HepG2 (cell line): ENCODE measurements around the gene HEXA. TPM values are rescaled to one million over a fixed set of nuclear protein-coding genes. Genes with fewer than 3 reads are reported as not detected.
A peak's percentile ranks its signal among the peaks of the same experiment; 100 is the strongest.

Source experiments
- ETV5 ChIP-seq: IDR thresholded peaks from 2 replicates; pipeline ENCODE4 v1.6.1; 2018; ENCODE audit warnings: missing biosample characterization, missing genetic modification reagents, inconsistent platforms, borderline replicate concordance
- LCORL ChIP-seq, 2 experiments: fragments of 450-650 bp in 1 of 2; sonication (generic) in 1 of 2; formaldehyde crosslinking in 1 of 2; IDR thresholded peaks; 2 replicates each; pipeline versions ENCODE4 v1.5.0 to v1.6.1; 2017 to 2020; ENCODE audit warnings: antibody characterized with exemption in 1 of 2, missing genetic modification reagents in 1 of 2
- NR2F1 ChIP-seq, 2 experiments: fragments of 450-650 bp in 1 of 2; formaldehyde crosslinking in 1 of 2; IDR thresholded peaks; 2 replicates each; pipeline versions ENCODE4 v1.5.0 to v1.6.1; 2016 to 2020; ENCODE audit warnings: mild to moderate bottlenecking in 1 of 2, missing compliant biosample characterization in 1 of 2, missing genetic modification reagents in 1 of 2, moderate library complexity in 1 of 2
- PHF21A ChIP-seq: sonication (generic); formaldehyde crosslinking; IDR thresholded peaks from 2 replicates; pipeline ENCODE4 v1.5.0; 2020; ENCODE audit warnings: mild to moderate bottlenecking, missing genetic modification reagents
- RARA ChIP-seq: IDR thresholded peaks from 2 replicates; pipeline ENCODE4 v1.6.1; 2016; ENCODE audit warnings: missing genetic modification reagents, missing compliant biosample characterization
- ZBTB38 ChIP-seq: sonication (generic); formaldehyde crosslinking; IDR thresholded peaks from 2 replicates; pipeline ENCODE4 v1.5.1; 2020; ENCODE audit warnings: mild to moderate bottlenecking, missing genetic modification reagents
- ZFP62 ChIP-seq: sonication (generic); formaldehyde crosslinking; IDR thresholded peaks from 2 replicates; pipeline ENCODE4 v1.4.0; 2020; ENCODE audit warnings: missing genetic modification reagents
- ZNF605 ChIP-seq: sonication (generic); formaldehyde crosslinking; IDR thresholded peaks from 2 replicates; pipeline ENCODE4 v1.8.0; 2022; ENCODE audit warnings: mild to moderate bottlenecking, missing genetic modification reagents
- ZSCAN12 ChIP-seq: sonication (generic); formaldehyde crosslinking; IDR thresholded peaks from 2 replicates; pipeline ENCODE4 v1.9.0; 2021; ENCODE audit warnings: mild to moderate bottlenecking, missing genetic modification reagents
- polyA plus RNA-seq, 8 experiments: library from polyadenylated mRNA; depleted of rRNA in 3 of 8; stranded (reverse) in 7 of 8; unstranded in 1 of 8; fragments of >200 nt; fragmentation: Illumina TruSeq in 4 of 8; extraction: Trizol in 4 of 8; gene quantifications; 2 replicates each; pipeline versions ENCODE4 v1.2.1 to v1.2.3, GENCODE V29; 2011 to 2016; ENCODE audit warnings: low read depth in 4 of 8, missing spikeins in 1 of 8, mixed read lengths in 1 of 8; ENCODE audit not compliant: insufficient read depth in 1 of 8
- total RNA-seq, 5 experiments: library from RNA; depleted of rRNA; stranded (reverse); fragments of >200 nt; fragmentation: Illumina TruSeq; extraction: Trizol; gene quantifications; 2 replicates each; pipeline ENCODE4 v1.2.3, GENCODE V29; 2016; ENCODE audit warnings: low read depth in 1 of 5
- TF ChIP-seq, protein P1 (sequence below): sonication (generic); formaldehyde crosslinking; IDR thresholded peaks from 2 replicates; pipeline ENCODE4 v1.9.0; 2021; ENCODE audit warnings: missing genetic modification reagents, borderline replicate concordance
- TF ChIP-seq, protein P2 (sequence below): sonication (generic); formaldehyde crosslinking; IDR thresholded peaks from 2 replicates; pipeline ENCODE4 v1.4.0; 2020; ENCODE audit warnings: missing genetic modification reagents, borderline replicate concordance
- TF ChIP-seq, protein P3 (sequence below): sonication (generic); formaldehyde crosslinking; IDR thresholded peaks from 2 replicates; pipeline ENCODE4 v1.5.1; 2020; ENCODE audit warnings: mild to moderate bottlenecking, missing genetic modification reagents, borderline replicate concordance
- TF ChIP-seq, protein P4 (sequence below): sonication (generic); formaldehyde crosslinking; IDR thresholded peaks from 2 replicates; pipeline ENCODE4 v1.5.1; 2020; ENCODE audit warnings: mild to moderate bottlenecking, missing genetic modification reagents, moderate library complexity

Gene HEXA
- total and polyA plus RNA-seq, 2 of the 13 experiments (the other 11 are each of a cell fraction or from before 2014, with no cell fraction given): 106 to 219 TPM

DNA sequence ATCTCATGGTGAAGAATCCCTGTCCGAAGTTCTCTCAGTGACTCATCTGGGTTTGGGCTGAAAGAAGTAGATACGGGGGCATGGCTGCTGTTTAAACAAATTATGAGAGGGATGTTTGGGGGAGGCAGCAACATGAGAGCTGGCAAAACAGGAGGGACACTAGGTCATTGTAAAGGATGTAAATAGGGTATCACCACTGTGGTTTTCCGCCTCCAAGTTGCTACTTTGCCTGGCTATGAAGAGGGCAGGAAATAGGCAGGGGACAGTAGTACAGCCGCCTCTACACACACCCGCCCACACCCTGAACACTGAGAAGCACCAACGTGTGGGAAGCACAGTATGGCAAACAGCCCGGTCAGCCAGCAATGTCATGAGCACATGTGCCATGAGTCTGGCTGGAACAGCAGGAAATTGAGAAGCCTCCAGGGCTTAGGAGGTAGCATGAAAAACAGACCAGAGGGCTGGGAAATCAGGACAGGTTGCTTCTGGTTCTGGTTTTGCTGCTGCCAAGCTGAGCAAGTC is 17.1 kb downstream of the HEXA start (continued):
- TF ChIP-seq, protein P1, sequence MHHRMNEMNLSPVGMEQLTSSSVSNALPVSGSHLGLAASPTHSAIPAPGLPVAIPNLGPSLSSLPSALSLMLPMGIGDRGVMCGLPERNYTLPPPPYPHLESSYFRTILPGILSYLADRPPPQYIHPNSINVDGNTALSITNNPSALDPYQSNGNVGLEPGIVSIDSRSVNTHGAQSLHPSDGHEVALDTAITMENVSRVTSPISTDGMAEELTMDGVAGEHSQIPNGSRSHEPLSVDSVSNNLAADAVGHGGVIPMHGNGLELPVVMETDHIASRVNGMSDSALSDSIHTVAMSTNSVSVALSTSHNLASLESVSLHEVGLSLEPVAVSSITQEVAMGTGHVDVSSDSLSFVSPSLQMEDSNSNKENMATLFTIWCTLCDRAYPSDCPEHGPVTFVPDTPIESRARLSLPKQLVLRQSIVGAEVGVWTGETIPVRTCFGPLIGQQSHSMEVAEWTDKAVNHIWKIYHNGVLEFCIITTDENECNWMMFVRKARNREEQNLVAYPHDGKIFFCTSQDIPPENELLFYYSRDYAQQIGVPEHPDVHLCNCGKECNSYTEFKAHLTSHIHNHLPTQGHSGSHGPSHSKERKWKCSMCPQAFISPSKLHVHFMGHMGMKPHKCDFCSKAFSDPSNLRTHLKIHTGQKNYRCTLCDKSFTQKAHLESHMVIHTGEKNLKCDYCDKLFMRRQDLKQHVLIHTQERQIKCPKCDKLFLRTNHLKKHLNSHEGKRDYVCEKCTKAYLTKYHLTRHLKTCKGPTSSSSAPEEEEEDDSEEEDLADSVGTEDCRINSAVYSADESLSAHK: no peak
- peak; percentile 29; the same call in 1 of the 2 replicates for TF ChIP-seq ETV5
- peak; percentile 52; the same call in 1 of the 2 replicates for TF ChIP-seq LCORL (IDR thresholded peaks at IDR 0.05)
- no peak for TF ChIP-seq LCORL (CRISPR knock-in tag; IDR thresholded peaks at IDR 0.05)
- no peak for TF ChIP-seq ZSCAN12 (CRISPR knock-in tag)
- no peak for TF ChIP-seq ZFP62 (CRISPR knock-in tag)
- TF ChIP-seq, protein P2, sequence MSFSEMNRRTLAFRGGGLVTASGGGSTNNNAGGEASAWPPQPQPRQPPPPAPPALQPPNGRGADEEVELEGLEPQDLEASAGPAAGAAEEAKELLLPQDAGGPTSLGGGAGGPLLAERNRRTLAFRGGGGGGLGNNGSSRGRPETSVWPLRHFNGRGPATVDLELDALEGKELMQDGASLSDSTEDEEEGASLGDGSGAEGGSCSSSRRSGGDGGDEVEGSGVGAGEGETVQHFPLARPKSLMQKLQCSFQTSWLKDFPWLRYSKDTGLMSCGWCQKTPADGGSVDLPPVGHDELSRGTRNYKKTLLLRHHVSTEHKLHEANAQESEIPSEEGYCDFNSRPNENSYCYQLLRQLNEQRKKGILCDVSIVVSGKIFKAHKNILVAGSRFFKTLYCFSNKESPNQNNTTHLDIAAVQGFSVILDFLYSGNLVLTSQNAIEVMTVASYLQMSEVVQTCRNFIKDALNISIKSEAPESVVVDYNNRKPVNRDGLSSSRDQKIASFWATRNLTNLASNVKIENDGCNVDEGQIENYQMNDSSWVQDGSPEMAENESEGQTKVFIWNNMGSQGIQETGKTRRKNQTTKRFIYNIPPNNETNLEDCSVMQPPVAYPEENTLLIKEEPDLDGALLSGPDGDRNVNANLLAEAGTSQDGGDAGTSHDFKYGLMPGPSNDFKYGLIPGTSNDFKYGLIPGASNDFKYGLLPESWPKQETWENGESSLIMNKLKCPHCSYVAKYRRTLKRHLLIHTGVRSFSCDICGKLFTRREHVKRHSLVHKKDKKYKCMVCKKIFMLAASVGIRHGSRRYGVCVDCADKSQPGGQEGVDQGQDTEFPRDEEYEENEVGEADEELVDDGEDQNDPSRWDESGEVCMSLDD (CRISPR knock-in tag): no peak
- TF ChIP-seq, protein P3, sequence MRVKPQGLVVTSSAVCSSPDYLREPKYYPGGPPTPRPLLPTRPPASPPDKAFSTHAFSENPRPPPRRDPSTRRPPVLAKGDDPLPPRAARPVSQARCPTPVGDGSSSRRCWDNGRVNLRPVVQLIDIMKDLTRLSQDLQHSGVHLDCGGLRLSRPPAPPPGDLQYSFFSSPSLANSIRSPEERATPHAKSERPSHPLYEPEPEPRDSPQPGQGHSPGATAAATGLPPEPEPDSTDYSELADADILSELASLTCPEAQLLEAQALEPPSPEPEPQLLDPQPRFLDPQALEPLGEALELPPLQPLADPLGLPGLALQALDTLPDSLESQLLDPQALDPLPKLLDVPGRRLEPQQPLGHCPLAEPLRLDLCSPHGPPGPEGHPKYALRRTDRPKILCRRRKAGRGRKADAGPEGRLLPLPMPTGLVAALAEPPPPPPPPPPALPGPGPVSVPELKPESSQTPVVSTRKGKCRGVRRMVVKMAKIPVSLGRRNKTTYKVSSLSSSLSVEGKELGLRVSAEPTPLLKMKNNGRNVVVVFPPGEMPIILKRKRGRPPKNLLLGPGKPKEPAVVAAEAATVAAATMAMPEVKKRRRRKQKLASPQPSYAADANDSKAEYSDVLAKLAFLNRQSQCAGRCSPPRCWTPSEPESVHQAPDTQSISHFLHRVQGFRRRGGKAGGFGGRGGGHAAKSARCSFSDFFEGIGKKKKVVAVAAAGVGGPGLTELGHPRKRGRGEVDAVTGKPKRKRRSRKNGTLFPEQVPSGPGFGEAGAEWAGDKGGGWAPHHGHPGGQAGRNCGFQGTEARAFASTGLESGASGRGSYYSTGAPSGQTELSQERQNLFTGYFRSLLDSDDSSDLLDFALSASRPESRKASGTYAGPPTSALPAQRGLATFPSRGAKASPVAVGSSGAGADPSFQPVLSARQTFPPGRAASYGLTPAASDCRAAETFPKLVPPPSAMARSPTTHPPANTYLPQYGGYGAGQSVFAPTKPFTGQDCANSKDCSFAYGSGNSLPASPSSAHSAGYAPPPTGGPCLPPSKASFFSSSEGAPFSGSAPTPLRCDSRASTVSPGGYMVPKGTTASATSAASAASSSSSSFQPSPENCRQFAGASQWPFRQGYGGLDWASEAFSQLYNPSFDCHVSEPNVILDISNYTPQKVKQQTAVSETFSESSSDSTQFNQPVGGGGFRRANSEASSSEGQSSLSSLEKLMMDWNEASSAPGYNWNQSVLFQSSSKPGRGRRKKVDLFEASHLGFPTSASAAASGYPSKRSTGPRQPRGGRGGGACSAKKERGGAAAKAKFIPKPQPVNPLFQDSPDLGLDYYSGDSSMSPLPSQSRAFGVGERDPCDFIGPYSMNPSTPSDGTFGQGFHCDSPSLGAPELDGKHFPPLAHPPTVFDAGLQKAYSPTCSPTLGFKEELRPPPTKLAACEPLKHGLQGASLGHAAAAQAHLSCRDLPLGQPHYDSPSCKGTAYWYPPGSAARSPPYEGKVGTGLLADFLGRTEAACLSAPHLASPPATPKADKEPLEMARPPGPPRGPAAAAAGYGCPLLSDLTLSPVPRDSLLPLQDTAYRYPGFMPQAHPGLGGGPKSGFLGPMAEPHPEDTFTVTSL (CRISPR knock-in tag): 0 out of 2 replicates have a peak, but pooled peaks have one; percentile 37
- no peak for TF ChIP-seq ZNF605 (CRISPR knock-in tag)
- TF ChIP-seq RARA: peak; percentile 26; the same call in 1 of the 2 replicates
- TF ChIP-seq PHF21A (CRISPR knock-in tag): peak; percentile 46; the same call in 1 of the 2 replicates
- peak; percentile 88 for TF ChIP-seq ZBTB38 (CRISPR knock-in tag)
- TF ChIP-seq NR2F1 (CRISPR knock-in tag; IDR thresholded peaks at IDR 0.05): no peak
- TF ChIP-seq, protein P4, sequence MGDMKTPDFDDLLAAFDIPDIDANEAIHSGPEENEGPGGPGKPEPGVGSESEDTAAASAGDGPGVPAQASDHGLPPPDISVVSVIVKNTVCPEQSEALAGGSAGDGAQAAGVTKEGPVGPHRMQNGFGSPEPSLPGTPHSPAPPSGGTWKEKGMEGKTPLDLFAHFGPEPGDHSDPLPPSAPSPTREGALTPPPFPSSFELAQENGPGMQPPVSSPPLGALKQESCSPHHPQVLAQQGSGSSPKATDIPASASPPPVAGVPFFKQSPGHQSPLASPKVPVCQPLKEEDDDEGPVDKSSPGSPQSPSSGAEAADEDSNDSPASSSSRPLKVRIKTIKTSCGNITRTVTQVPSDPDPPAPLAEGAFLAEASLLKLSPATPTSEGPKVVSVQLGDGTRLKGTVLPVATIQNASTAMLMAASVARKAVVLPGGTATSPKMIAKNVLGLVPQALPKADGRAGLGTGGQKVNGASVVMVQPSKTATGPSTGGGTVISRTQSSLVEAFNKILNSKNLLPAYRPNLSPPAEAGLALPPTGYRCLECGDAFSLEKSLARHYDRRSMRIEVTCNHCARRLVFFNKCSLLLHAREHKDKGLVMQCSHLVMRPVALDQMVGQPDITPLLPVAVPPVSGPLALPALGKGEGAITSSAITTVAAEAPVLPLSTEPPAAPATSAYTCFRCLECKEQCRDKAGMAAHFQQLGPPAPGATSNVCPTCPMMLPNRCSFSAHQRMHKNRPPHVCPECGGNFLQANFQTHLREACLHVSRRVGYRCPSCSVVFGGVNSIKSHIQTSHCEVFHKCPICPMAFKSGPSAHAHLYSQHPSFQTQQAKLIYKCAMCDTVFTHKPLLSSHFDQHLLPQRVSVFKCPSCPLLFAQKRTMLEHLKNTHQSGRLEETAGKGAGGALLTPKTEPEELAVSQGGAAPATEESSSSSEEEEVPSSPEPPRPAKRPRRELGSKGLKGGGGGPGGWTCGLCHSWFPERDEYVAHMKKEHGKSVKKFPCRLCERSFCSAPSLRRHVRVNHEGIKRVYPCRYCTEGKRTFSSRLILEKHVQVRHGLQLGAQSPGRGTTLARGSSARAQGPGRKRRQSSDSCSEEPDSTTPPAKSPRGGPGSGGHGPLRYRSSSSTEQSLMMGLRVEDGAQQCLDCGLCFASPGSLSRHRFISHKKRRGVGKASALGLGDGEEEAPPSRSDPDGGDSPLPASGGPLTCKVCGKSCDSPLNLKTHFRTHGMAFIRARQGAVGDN (CRISPR knock-in tag): peak; percentile 47; the same call in 1 of the 2 replicates
